ENCODE measurements around the gene NOP58. TPM values are rescaled to one million over a fixed set of nuclear protein-coding genes. Genes with fewer than 3 reads are reported as not detected.

NOP58 gene
- total and polyA plus RNA-seq, 4 donors, result 29.2 to 102 (median 45.8) TPM

DNA sequence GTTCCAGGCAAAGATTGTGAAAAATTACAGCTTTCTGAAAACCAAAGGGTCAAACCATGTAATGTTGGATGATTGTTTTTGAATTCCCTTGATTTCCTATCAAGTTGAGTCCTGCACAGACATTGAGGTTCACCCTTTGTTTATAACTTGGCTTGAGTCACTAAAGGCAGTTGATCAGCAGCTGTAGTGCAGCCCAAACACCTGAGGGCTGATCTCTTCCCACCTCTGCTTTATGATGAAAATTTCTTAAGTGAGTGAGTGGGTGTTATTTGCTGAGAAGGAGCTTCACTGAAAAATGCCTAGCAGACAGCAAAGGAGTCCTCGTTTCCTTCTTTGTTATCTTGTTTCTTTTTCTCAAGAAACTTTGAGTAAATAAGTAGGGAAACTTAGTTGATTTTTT is 78.6 kb downstream of the NOP58 start:
- no peak overlapping the region for H3K27ac ChIP-seq (ENCODE audit: low read depth in 1 of 2, low read length in 2 of 2)
- no peaks in the 10 kb centered on the region for H3K4me1 ChIP-seq (ENCODE audit: control insufficient read depth in 1 of 2, insufficient read depth in 2 of 2, low read length in 2 of 2)
- intact Hi-C loops (cut with DNase I), result no loop called here
- no peaks in the 10 kb centered on the region for H3K9me3 ChIP-seq (ENCODE audit: control insufficient read depth, low read length)
- no peaks in the 10 kb centered on the region for H3K27me3 ChIP-seq (ENCODE audit: control insufficient read depth in 1 of 2, insufficient read depth in 2 of 2, low read length in 1 of 2)
- no peak for DNase-seq
- no peaks in the 10 kb centered on the region for H3K36me3 ChIP-seq (ENCODE audit: control insufficient read depth in 1 of 2, insufficient read depth in 2 of 2, low read length in 1 of 2)
- H3K4me3 ChIP-seq (ENCODE audit: low read length in 2 of 2), result no peak overlapping the region
- ATAC-seq (ENCODE audit: low FRiP score), result no peak
- 39 to 49% methylated on average over 1 of the region's 1 CpG for WGBS, 2 donors

DNA sequence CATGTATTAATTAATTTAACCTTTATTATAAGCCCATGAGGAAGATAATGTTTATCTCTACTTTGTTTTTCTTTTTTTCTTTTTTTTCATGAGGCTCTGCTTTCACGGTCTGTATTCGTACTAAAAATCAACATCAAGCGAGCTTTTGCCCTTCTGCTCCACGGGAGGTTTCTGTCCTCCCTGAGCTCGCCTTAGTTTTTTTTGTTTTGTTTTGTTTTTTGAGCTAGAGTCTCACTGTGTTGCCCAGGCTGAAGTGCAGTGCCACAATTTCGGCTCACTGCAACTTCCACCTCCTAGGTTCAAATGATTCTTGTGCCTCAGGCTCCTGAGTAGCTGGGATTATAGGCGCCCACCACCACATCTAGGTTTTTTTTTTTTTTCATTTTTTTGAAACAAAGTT is 80.6 kb downstream of the NOP58 start:
- no peak for DNase-seq
- H3K9me3 ChIP-seq (ENCODE audit: control insufficient read depth, low read length), result no peaks in the 10 kb centered on the region
- intact Hi-C loops (cut with DNase I), result no loop called here
- H3K27me3 ChIP-seq (ENCODE audit: control insufficient read depth in 1 of 2, insufficient read depth in 2 of 2, low read length in 1 of 2), result no peaks in the 10 kb centered on the region
- no peak overlapping the region for H3K4me3 ChIP-seq (ENCODE audit: low read length in 2 of 2)
- no peaks in the 10 kb centered on the region for H3K36me3 ChIP-seq (ENCODE audit: control insufficient read depth in 1 of 2, insufficient read depth in 2 of 2, low read length in 1 of 2)
- no peaks in the 10 kb centered on the region for H3K4me1 ChIP-seq (ENCODE audit: control insufficient read depth in 1 of 2, insufficient read depth in 2 of 2, low read length in 2 of 2)
- no peak for ATAC-seq (ENCODE audit: low FRiP score)
- 94 to 95% methylated on average over 7 of the region's 7 CpGs for WGBS, 2 donors
- H3K27ac ChIP-seq (ENCODE audit: low read depth in 1 of 2, low read length in 2 of 2), result no peak overlapping the region

Other genes with a start within 250 kb of the NOP58 start
- gene FZD7, start 231.9 kb upstream of the NOP58 start, total RNA-seq, result 10 to 100 TPM; 19.0 to 24.3 TPM
- 1 to 10 TPM; 4.4 to 4.8 TPM for gene FZD7, start 231.9 kb upstream of the NOP58 start, polyA plus RNA-seq
- not detected for gene KIAA2012, start 192.5 kb upstream of the NOP58 start, total RNA-seq
- not detected for gene KIAA2012, start 192.5 kb upstream of the NOP58 start, polyA plus RNA-seq
- gene SUMO1, start 27.2 kb upstream of the NOP58 start, total RNA-seq, result 10 to 100 TPM; 57.4 to 62.4 TPM
- 100 to 1,000 TPM in 1 of 2 donors, 10 to 100 TPM in 1; 85.4 to 161 TPM for gene SUMO1, start 27.2 kb upstream of the NOP58 start, polyA plus RNA-seq
- 100 to 1,000 TPM; 103 to 123 TPM for gene BMPR2, start 110.6 kb downstream of the NOP58 start, total RNA-seq
- gene BMPR2, start 110.6 kb downstream of the NOP58 start, polyA plus RNA-seq, result 10 to 100 TPM in 1 of 2 donors, 1 to 10 TPM in 1; 7.9 to 17.2 TPM

All from aorta (tissue), 5 donors.